Stimulated activated effector memory CD8-positive, alpha-beta T cell treated with anti-CD3 and anti-CD28 coated beads, Interleukin-12 subunit alpha, Interleukin-12 subunit beta, amount 100 ng/mL, for 72 hours (primary cell): ENCODE results near the gene RASSF8.

ENCODE experiments used
- ATAC-seq: fragments of 150-1000 bp; cut with Tn5 transposase; 2 replicates; pipeline ENCODE4 v1.10.0; 2021
- DNase-seq, 2 donors: peaks; one replicate each; pipeline ENCODE4 v3.0.0; 2021 to 2022; ENCODE audit warnings: low spot score in 2 of 2
- H3K27ac Mint-ChIP-seq: one replicate; pipeline ENCODE4 v1.8.0; 2022; ENCODE audit warnings: mild to moderate bottlenecking, mixed read lengths
- H3K36me3 Mint-ChIP-seq: one replicate; pipeline ENCODE4 v1.8.0; 2022; ENCODE audit warnings: mild to moderate bottlenecking, mixed read lengths
- H3K4me1 Mint-ChIP-seq: one replicate; pipeline ENCODE4 v1.8.0; 2022; ENCODE audit warnings: mixed read lengths
- H3K4me3 Mint-ChIP-seq: one replicate; pipeline ENCODE4 v1.8.0; 2022; ENCODE audit warnings: mild to moderate bottlenecking, mixed read lengths
- H3K9me3 Mint-ChIP-seq: one replicate; pipeline ENCODE4 v1.8.0; 2022; ENCODE audit warnings: mixed read lengths

The RASSF8 gene

GRCh38 chr12:25958428-25959070, at the start of gene RASSF8:
Gene RASSF8 (plus strand): TSS chr12:25958682. CDS start chr12:26055344, 96,662 bp downstream.
- no peaks in the 10 kb centered on the region for H3K9me3 Mint-ChIP-seq

GRCh38 chr12:25914551-25914950, 43.9 kb upstream of the RASSF8 start:
- Mint-ChIP-seq H3K9me3 (no peaks in the 10 kb centered on the region), H3K36me3 (no peaks in the 10 kb centered on the region), H3K4me3 (no peak overlapping the region), H3K27ac (no peak overlapping the region), H3K4me1 (no peaks in the 10 kb centered on the region)
- DNase-seq = no peak
- ATAC-seq = no peak

More at GRCh38 chr12:25958428-25959070, at the start of gene RASSF8:
- Mint-ChIP-seq H3K27ac (no peak within 1 kb of the TSS), H3K4me1 (no peaks in the 10 kb centered on the region), H3K4me3 (peak within 1 kb of the TSS; percentile 60), H3K36me3 (no peaks in the 10 kb centered on the region)
- ATAC-seq (peak; percentile 66), DNase-seq (peak in 1 of 2 donors; percentile 50)

GRCh38 chr12:25924491-25925001, 33.9 kb upstream of the RASSF8 start:
- no peak for ATAC-seq
- DNase-seq = no peak
- no peaks in the 10 kb centered on the region for H3K4me1 Mint-ChIP-seq
- no peak overlapping the region for H3K27ac Mint-ChIP-seq
- H3K4me3 Mint-ChIP-seq = no peak overlapping the region
- H3K9me3 Mint-ChIP-seq = no peaks in the 10 kb centered on the region
- H3K36me3 Mint-ChIP-seq = no peaks in the 10 kb centered on the region

GRCh38 chr12:25925064-25925463, 33.4 kb upstream of the RASSF8 start:
- H3K9me3 Mint-ChIP-seq = no peaks in the 10 kb centered on the region
- no peak for ATAC-seq
- no peak overlapping the region for H3K4me3 Mint-ChIP-seq
- no peak overlapping the region for H3K27ac Mint-ChIP-seq
- no peak for DNase-seq
- no peaks in the 10 kb centered on the region for H3K4me1 Mint-ChIP-seq
- no peaks in the 10 kb centered on the region for H3K36me3 Mint-ChIP-seq

GRCh38 chr12:25926536-25926935, 31.9 kb upstream of the RASSF8 start:
- Mint-ChIP-seq H3K9me3 (no peaks in the 10 kb centered on the region), H3K4me3 (no peak overlapping the region), H3K27ac (no peak overlapping the region), H3K4me1 (no peaks in the 10 kb centered on the region), H3K36me3 (no peaks in the 10 kb centered on the region)
- ATAC-seq = no peak
- DNase-seq = no peak

- DNase-seq (no peak), ATAC-seq (no peak)
- H3K4me1 Mint-ChIP-seq = no peaks in the 10 kb centered on the region
- H3K4me3 Mint-ChIP-seq = no peak overlapping the region
- H3K27ac Mint-ChIP-seq = no peak overlapping the region
- no peaks in the 10 kb centered on the region for H3K36me3 Mint-ChIP-seq
- H3K9me3 Mint-ChIP-seq = no peaks in the 10 kb centered on the region
Measured at GRCh38 chr12:25929142-25929541, 29.3 kb upstream of the RASSF8 start.

- H3K36me3 Mint-ChIP-seq = no peaks in the 10 kb centered on the region
- no peaks in the 10 kb centered on the region for H3K9me3 Mint-ChIP-seq
- H3K4me3 Mint-ChIP-seq = no peak overlapping the region
- no peak for DNase-seq
- no peaks in the 10 kb centered on the region for H3K4me1 Mint-ChIP-seq
- no peak overlapping the region for H3K27ac Mint-ChIP-seq
- ATAC-seq = no peak
Measured at GRCh38 chr12:25932971-25933370, 25.5 kb upstream of the RASSF8 start.

- H3K9me3 Mint-ChIP-seq = no peaks in the 10 kb centered on the region
- no peaks in the 10 kb centered on the region for H3K36me3 Mint-ChIP-seq
- H3K4me1 Mint-ChIP-seq = no peaks in the 10 kb centered on the region
- no peak overlapping the region for H3K4me3 Mint-ChIP-seq
- ATAC-seq (no peak), DNase-seq (no peak)
- no peak overlapping the region for H3K27ac Mint-ChIP-seq
Measured at GRCh38 chr12:25934456-25934855, 24.0 kb upstream of the RASSF8 start.

- no peaks in the 10 kb centered on the region for H3K36me3 Mint-ChIP-seq
- no peak overlapping the region for H3K4me3 Mint-ChIP-seq
- DNase-seq = no peak
- H3K4me1 Mint-ChIP-seq = no peaks in the 10 kb centered on the region
- no peak for ATAC-seq
- no peaks in the 10 kb centered on the region for H3K9me3 Mint-ChIP-seq
- no peak overlapping the region for H3K27ac Mint-ChIP-seq
Measured at GRCh38 chr12:25935355-25936144, 22.9 kb upstream of the RASSF8 start.

- no peak for ATAC-seq
- Mint-ChIP-seq H3K4me3 (no peak overlapping the region), H3K27ac (no peak overlapping the region), H3K36me3 (no peaks in the 10 kb centered on the region), H3K4me1 (no peaks in the 10 kb centered on the region), H3K9me3 (no peaks in the 10 kb centered on the region)
- no peak for DNase-seq
Measured at GRCh38 chr12:25937096-25937495, 21.4 kb upstream of the RASSF8 start.

GRCh38 chr12:25938581-25938980, 19.9 kb upstream of the RASSF8 start:
- no peaks in the 10 kb centered on the region for H3K9me3 Mint-ChIP-seq
- no peak overlapping the region for H3K27ac Mint-ChIP-seq
- DNase-seq (no peak), ATAC-seq (no peak)
- no peak overlapping the region for H3K4me3 Mint-ChIP-seq
- no peaks in the 10 kb centered on the region for H3K4me1 Mint-ChIP-seq
- H3K36me3 Mint-ChIP-seq = no peaks in the 10 kb centered on the region

- DNase-seq (no peak), ATAC-seq (no peak)
- Mint-ChIP-seq H3K27ac (no peak overlapping the region), H3K9me3 (no peaks in the 10 kb centered on the region), H3K36me3 (no peaks in the 10 kb centered on the region), H3K4me3 (no peak overlapping the region), H3K4me1 (no peaks in the 10 kb centered on the region)
Measured at GRCh38 chr12:25939606-25940005, 18.9 kb upstream of the RASSF8 start.

GRCh38 chr12:25940886-25941285, 17.6 kb upstream of the RASSF8 start:
- ATAC-seq (no peak), DNase-seq (no peak)
- Mint-ChIP-seq H3K4me3 (no peak overlapping the region), H3K27ac (no peak overlapping the region), H3K9me3 (no peaks in the 10 kb centered on the region), H3K4me1 (no peaks in the 10 kb centered on the region), H3K36me3 (no peaks in the 10 kb centered on the region)

GRCh38 chr12:25942709-25943108, 15.8 kb upstream of the RASSF8 start:
- no peaks in the 10 kb centered on the region for H3K36me3 Mint-ChIP-seq
- no peaks in the 10 kb centered on the region for H3K9me3 Mint-ChIP-seq
- H3K27ac Mint-ChIP-seq = no peak overlapping the region
- no peak for DNase-seq
- H3K4me3 Mint-ChIP-seq = no peak overlapping the region
- no peaks in the 10 kb centered on the region for H3K4me1 Mint-ChIP-seq
- ATAC-seq = no peak

- H3K9me3 Mint-ChIP-seq = no peaks in the 10 kb centered on the region
- no peak for DNase-seq
- H3K4me1 Mint-ChIP-seq = no peaks in the 10 kb centered on the region
- no peak overlapping the region for H3K27ac Mint-ChIP-seq
- no peak for ATAC-seq
- H3K36me3 Mint-ChIP-seq = no peaks in the 10 kb centered on the region
- H3K4me3 Mint-ChIP-seq = no peak overlapping the region
Measured at GRCh38 chr12:25943940-25944339, 14.5 kb upstream of the RASSF8 start.

GRCh38 chr12:25949343-25949742, 9.1 kb upstream of the RASSF8 start:
- DNase-seq = no peak
- Mint-ChIP-seq H3K9me3 (no peaks in the 10 kb centered on the region), H3K4me3 (no peak overlapping the region), H3K27ac (no peak overlapping the region), H3K4me1 (no peaks in the 10 kb centered on the region), H3K36me3 (no peaks in the 10 kb centered on the region)
- no peak for ATAC-seq
